Ovary (tissue), 9 donors: ENCODE measurements around the gene FAM107B. TPM values are rescaled to one million over a fixed set of nuclear protein-coding genes. Genes with fewer than 3 reads are reported as not detected.

Experiments
- DNase-seq, 5 donors: peaks; one replicate each; pipeline ENCODE4 v3.0.0-alpha.2; 2019 to 2020
- H3K27ac ChIP-seq, 2 donors: fragments of 200-600 bp; one replicate each; pipeline versions ENCODE4 v1.5.1 to v1.8.0; 2019 to 2022
- H3K27me3 ChIP-seq: fragments of 200-600 bp; one replicate; pipeline ENCODE4 v1.8.0; 2022
- H3K36me3 ChIP-seq: fragments of 200-600 bp; sonication (generic); one replicate; pipeline ENCODE4 v1.5.1; 2019
- H3K4me1 ChIP-seq: one replicate; pipeline ENCODE4 v1.8.1; 2013; ENCODE audit warnings: mild to moderate bottlenecking, moderate library complexity; ENCODE audit not compliant: insufficient read depth
- H3K4me3 ChIP-seq: fragments of 200-600 bp; sonication (generic); one replicate; pipeline ENCODE4 v1.5.1; 2017
- H3K9me3 ChIP-seq, 2 donors: fragments of 200-600 bp in 1 of 2; sonication (generic) in 1 of 2; one replicate each; pipeline versions ENCODE4 v1.5.1 to v1.8.1; 2013 to 2019; ENCODE audit warnings: mild to moderate bottlenecking in 1 of 2, moderate library complexity in 1 of 2
- EP300 ChIP-seq: sonication (generic); formaldehyde crosslinking; IDR thresholded peaks from one replicate; pipeline ENCODE4 v1.6.1; 2017; ENCODE audit warnings: antibody characterized with exemption
- POLR2A ChIP-seq: fragments of 450-650 bp; IDR thresholded peaks from one replicate; pipeline ENCODE4 v1.6.1; 2017; ENCODE audit warnings: antibody characterized with exemption, mild to moderate bottlenecking, moderate library complexity
- WGBS, 3 donors: extraction: QIAGEN DNeasy Blood & Tissue Kit in 1 of 3; methylation state at CpG; one replicate each; pipeline versions ENCODE4 v1.1.5 to v1.1.7; 2013 to 2017; 5-methylcytosine and 5-hydroxymethylcytosine counted together
- intact Hi-C, 4 donors: fragments of 100-400 bp; cut with DNase I; formaldehyde crosslinking; loops; one replicate each; pipeline versions ENCODE4 v1.11.0 to v1.15.1; 2022 to 2023
- polyA plus RNA-seq, 2 donors: library from polyadenylated mRNA; stranded (reverse); fragments of 200-250 nt in 1 of 2; fragments of 350-450 nt in 1 of 2; fragmentation: Illumina TruSeq in 1 of 2; extraction: RNeasy Lipid Tissue Mini Kit (QIAGEN cat#74804) in 1 of 2; gene quantifications; one replicate each; pipeline ENCODE4 v1.2.3, GENCODE V29; 2013 to 2014
- total RNA-seq, 7 donors: library from RNA; depleted of rRNA in 2 of 7; stranded (reverse); fragments of >200 nt in 2 of 7; fragmentation: NEBNext Ultra II Directional in 3 of 7; extraction: Animal tissue kit (Norgen Biotek cat#: 25700) in 3 of 7; gene quantifications; one replicate each; pipeline versions ENCODE4 v1.1.0 to v1.2.4, GENCODE V29; 2016 to 2023
- TF ChIP-seq, protein P1 (sequence below), 3 donors: fragments of 450-650 bp in 2 of 3; fragments of 200-600 bp in 1 of 3; IDR thresholded peaks; one replicate each; pipeline versions ENCODE4 v1.5.1 to v1.8.0; 2016 to 2022; ENCODE audit warnings: antibody characterized with exemption in 3 of 3, mild to moderate bottlenecking in 1 of 3
- donor health status: DM: no; HTN: no; CAD: no; lungs with moderate emphysema.
- donor health status: DM: no; HTN: no; CAD: no.
- donor health status: Bipolar disorder and iron deficiency.
- donor health status: DM: yes; HTN: yes; CAD: no.
- donor health status: DM: no; HTN: no; CAD: no.
- donor health status: DM: yes; HTN: yes; CAD: no.

Gene FAM107B
- total and polyA plus RNA-seq, 9 donors, result 6.0 to 26.6 (median 15.0) TPM

- intact Hi-C loops, result no loop called here
- no peak overlapping the region for H3K4me3 ChIP-seq
- H3K27ac ChIP-seq, result no peak overlapping the region
- H3K36me3 ChIP-seq, result no peaks in the 10 kb centered on the region
- no peak for DNase-seq
- H3K4me1 ChIP-seq, result peaks cover 5% of the 10 kb centered on the region
- TF ChIP-seq POLR2A, result no peak
- TF ChIP-seq, protein P1, sequence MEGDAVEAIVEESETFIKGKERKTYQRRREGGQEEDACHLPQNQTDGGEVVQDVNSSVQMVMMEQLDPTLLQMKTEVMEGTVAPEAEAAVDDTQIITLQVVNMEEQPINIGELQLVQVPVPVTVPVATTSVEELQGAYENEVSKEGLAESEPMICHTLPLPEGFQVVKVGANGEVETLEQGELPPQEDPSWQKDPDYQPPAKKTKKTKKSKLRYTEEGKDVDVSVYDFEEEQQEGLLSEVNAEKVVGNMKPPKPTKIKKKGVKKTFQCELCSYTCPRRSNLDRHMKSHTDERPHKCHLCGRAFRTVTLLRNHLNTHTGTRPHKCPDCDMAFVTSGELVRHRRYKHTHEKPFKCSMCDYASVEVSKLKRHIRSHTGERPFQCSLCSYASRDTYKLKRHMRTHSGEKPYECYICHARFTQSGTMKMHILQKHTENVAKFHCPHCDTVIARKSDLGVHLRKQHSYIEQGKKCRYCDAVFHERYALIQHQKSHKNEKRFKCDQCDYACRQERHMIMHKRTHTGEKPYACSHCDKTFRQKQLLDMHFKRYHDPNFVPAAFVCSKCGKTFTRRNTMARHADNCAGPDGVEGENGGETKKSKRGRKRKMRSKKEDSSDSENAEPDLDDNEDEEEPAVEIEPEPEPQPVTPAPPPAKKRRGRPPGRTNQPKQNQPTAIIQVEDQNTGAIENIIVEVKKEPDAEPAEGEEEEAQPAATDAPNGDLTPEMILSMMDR (IDR thresholded peaks at IDR 0.05), result no peak
- no peak for TF ChIP-seq EP300
- 84 to 87% (median 86%) methylated on average over 7 of the region's 7 CpGs for WGBS, 3 donors
- no peaks in the 10 kb centered on the region for H3K27me3 ChIP-seq
- H3K9me3 ChIP-seq, result no peaks in the 10 kb centered on the region
Observed at GRCh38 chr10:14656052-14656730, 118.5 kb downstream of the FAM107B start.

DNA sequence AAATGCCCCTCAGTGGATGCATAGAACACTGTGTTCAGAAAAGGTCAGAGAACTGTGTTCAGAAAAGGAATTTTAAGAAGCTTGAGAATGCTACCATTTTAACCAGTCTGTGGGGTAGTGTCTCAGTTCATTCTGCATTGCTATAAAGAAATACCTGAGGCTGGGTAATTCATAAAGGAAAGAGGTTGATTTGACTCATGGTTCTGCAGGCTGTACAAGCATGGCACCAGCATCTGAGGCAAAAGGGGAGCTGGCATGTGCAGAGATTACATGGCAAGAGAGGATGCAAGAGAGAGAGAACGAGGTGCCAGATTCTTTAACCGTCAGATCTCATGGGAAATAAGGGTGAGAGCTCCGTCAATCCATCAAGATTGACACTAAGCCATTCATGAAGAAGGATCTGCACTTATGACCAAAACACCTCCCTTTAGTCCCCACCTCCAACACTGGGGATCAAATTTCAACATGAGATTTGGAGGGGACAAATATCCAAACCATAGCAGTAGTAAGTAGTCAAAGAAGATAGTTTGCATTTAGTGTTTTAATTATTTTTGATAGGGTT lies 119.8 kb downstream of the FAM107B start:
- intact Hi-C loops, result no loop called here
- TF ChIP-seq, protein P1 (IDR thresholded peaks at IDR 0.05), result no peak
- TF ChIP-seq POLR2A (no peak), EP300 (no peak)
- Histone ChIP-seq H3K27me3 (no peaks in the 10 kb centered on the region), H3K4me1 (peaks cover 5% of the 10 kb centered on the region), H3K27ac (no peak overlapping the region), H3K4me3 (no peak overlapping the region), H3K9me3 (no peaks in the 10 kb centered on the region), H3K36me3 (no peaks in the 10 kb centered on the region)
- no peak for DNase-seq
- 76 to 83% (median 82%) methylated on average over 3 of the region's 3 CpGs for WGBS, 3 donors

DNA sequence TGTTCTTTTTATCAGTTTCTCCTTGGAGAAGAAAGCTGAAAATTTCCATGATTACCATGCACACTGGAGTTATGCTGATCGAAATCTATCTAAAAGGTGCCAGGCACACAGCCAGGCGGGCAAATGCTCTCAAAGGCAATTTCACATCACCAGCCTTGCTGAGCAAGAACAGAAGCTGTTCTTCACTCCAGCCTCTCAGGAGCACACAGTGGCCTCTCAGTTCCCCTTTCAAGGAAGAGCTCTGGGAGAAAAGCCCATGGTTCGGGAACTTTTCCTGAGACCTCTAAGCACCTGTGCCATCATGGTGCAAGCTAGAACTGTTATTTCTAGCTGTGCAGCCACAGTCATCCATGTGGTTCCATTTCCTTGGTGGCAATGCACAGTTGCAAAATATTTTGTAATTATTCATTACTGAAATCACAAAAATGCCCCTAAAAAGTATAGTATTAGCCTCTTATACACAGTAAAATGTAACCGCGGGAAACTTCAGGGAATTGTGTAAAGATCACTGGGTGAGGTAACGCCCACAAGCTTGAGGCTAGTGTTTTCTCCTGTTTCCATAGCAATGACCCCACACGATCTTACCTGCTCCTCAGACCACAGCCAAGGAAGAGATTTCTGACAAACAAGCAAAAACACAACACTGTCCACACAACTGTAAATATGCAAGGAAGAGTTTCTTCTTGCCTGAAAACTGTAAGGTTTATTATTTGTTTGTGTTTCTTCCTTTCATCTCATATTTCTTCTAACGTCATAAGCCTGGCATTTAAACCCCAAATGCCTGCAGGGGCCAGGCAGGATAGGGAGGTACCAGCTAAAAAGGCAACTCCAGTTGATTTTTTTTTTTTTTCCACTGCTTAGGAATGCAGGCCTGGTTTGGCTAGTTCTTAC lies 121.2 kb downstream of the FAM107B start:
- WGBS, 3 donors, result 27 to 33% (median 28%) methylated on average over 8 of the region's 8 CpGs
- H3K36me3 ChIP-seq, result no peaks in the 10 kb centered on the region
- H3K4me1 ChIP-seq, result peaks cover 5% of the 10 kb centered on the region
- H3K27me3 ChIP-seq, result no peaks in the 10 kb centered on the region
- H3K9me3 ChIP-seq, result no peaks in the 10 kb centered on the region
- no peak overlapping the region for H3K4me3 ChIP-seq
- DNase-seq, result no peak
- TF ChIP-seq, protein P1 (IDR thresholded peaks at IDR 0.05), result no peak
- TF ChIP-seq EP300 (no peak), POLR2A (no peak)
- H3K27ac ChIP-seq, result no peak overlapping the region
- intact Hi-C loops, result no loop called here

GRCh38 chr10:14652816-14653215 lies 121.9 kb downstream of the FAM107B start:
- Histone ChIP-seq H3K36me3 (no peaks in the 10 kb centered on the region), H3K27ac (no peak overlapping the region), H3K9me3 (no peaks in the 10 kb centered on the region), H3K4me3 (no peak overlapping the region), H3K27me3 (no peaks in the 10 kb centered on the region), H3K4me1 (peaks cover 5% of the 10 kb centered on the region)
- intact Hi-C loops, result no loop called here
- WGBS, 3 donors, result 81 to 85% (median 85%) methylated on average over 5 of the region's 5 CpGs
- TF ChIP-seq, protein P1 (IDR thresholded peaks at IDR 0.05), result no peak
- TF ChIP-seq POLR2A, result no peak
- TF ChIP-seq EP300, result no peak
- DNase-seq, result no peak
